ENCODE measurements around the gene LMNA.

DNA sequence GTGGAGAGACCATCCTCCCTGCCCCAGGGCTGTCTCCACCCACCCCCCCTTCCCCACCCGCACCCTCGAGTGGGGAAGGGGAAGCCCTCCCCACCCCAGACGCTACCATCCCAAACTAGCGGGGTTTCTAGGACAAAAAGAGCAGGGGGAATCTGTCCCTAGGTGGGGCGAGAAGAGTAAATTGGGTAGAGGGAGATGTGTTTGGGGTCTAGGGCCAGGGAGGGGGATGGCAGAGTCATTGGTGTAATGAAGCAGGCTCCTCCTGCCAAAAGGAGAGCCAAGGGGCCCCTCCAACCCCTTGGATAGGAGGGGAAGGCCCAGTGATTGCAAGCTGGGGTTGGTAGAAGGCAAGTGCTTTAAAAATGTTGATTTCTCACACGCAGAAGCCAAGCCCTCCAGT, 42.3 kb upstream of the LMNA start:
- TF ChIP-seq, protein P1, sequence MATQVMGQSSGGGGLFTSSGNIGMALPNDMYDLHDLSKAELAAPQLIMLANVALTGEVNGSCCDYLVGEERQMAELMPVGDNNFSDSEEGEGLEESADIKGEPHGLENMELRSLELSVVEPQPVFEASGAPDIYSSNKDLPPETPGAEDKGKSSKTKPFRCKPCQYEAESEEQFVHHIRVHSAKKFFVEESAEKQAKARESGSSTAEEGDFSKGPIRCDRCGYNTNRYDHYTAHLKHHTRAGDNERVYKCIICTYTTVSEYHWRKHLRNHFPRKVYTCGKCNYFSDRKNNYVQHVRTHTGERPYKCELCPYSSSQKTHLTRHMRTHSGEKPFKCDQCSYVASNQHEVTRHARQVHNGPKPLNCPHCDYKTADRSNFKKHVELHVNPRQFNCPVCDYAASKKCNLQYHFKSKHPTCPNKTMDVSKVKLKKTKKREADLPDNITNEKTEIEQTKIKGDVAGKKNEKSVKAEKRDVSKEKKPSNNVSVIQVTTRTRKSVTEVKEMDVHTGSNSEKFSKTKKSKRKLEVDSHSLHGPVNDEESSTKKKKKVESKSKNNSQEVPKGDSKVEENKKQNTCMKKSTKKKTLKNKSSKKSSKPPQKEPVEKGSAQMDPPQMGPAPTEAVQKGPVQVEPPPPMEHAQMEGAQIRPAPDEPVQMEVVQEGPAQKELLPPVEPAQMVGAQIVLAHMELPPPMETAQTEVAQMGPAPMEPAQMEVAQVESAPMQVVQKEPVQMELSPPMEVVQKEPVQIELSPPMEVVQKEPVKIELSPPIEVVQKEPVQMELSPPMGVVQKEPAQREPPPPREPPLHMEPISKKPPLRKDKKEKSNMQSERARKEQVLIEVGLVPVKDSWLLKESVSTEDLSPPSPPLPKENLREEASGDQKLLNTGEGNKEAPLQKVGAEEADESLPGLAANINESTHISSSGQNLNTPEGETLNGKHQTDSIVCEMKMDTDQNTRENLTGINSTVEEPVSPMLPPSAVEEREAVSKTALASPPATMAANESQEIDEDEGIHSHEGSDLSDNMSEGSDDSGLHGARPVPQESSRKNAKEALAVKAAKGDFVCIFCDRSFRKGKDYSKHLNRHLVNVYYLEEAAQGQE (IDR thresholded peaks at IDR 0.05; ENCODE audit: low read depth), result no peak
- TF ChIP-seq FOXM1 (IDR thresholded peaks at IDR 0.05; ENCODE audit: borderline replicate concordance, low read depth) (no peak), EP300 (IDR thresholded peaks at IDR 0.05; ENCODE audit: borderline replicate concordance) (no peak), EGR1 (IDR thresholded peaks at IDR 0.05) (no peak), YY1 (IDR thresholded peaks at IDR 0.05; ENCODE audit: low read depth) (no peak), RAD21 (IDR thresholded peaks at IDR 0.05; ENCODE audit: low read depth) (no peak), CEBPB (IDR thresholded peaks at IDR 0.05) (no peak), CREB1 (IDR thresholded peaks at IDR 0.05; ENCODE audit: low read depth) (no peak)
- TF ChIP-seq, protein P2, sequence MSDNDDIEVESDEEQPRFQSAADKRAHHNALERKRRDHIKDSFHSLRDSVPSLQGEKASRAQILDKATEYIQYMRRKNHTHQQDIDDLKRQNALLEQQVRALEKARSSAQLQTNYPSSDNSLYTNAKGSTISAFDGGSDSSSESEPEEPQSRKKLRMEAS (IDR thresholded peaks at IDR 0.05), result no peak
- TF ChIP-seq, protein P3, sequence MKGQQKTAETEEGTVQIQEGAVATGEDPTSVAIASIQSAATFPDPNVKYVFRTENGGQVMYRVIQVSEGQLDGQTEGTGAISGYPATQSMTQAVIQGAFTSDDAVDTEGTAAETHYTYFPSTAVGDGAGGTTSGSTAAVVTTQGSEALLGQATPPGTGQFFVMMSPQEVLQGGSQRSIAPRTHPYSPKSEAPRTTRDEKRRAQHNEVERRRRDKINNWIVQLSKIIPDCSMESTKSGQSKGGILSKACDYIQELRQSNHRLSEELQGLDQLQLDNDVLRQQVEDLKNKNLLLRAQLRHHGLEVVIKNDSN (IDR thresholded peaks at IDR 0.05), result no peak

All from Ishikawa (cell line).